ENCODE data around the gene HOTAIR. TPM values are rescaled to one million over a fixed set of nuclear protein-coding genes. Genes with fewer than 3 reads are reported as not detected.

HOTAIR gene
- total RNA-seq, 2 donors from 2014 or later, result 0.28 TPM; not detected in 1

GRCh38 chr12:53916788-53917655 lies 57.7 kb downstream of the HOTAIR start:
- DNase-seq (ENCODE audit: low spot score), result no peak
- intact Hi-C loops (cut with DNase I), result no loop called here
- Histone ChIP-seq H3K27me3 (replicated peaks; ENCODE audit: insufficient read depth) (peaks cover 9% of the 10 kb centered on the region), H3K9me3 (no peaks in the 10 kb centered on the region), H3K4me3 (no peak overlapping the region), H3K27ac (no peak overlapping the region), H3K36me3 (no peaks in the 10 kb centered on the region), H3K4me1 (replicated peaks) (no peaks in the 10 kb centered on the region)
- WGBS, result 78% methylated on average over 5 of the region's 5 CpGs
- TF ChIP-seq CTCF (IDR thresholded peaks at IDR 0.05) (no peak), POLR2AphosphoS5 (IDR thresholded peaks at IDR 0.05) (no peak), POLR2A (IDR thresholded peaks at IDR 0.05) (no peak)

MicroRNAs encoded within 50 kb of the gene (microRNA counts, 767-probe panel; counts per million panel counts)
- 431 to 2,156 counts per million in 2 donors for microRNA hsa-miR-196a-5p

Small RNA genes lying within 50 kb of the gene (microRNA-seq; reads per million reads assigned to microRNA genes)
- 113 reads per million, percentile 75 among the genes with 10 or more reads in this experiment for gene MIR196A2

Small RNA genes lying within 50 kb of the gene (small RNA-seq; reads per million reads assigned to genes)
- 0 reads per million in 2 donors for gene AC012531.3
- 0 reads per million in 2 donors for gene AC012531.4
- 1.8 to 3.5 reads per million in 2 donors for gene MIR196A2
- 0 reads per million in 2 donors for gene RF01905
- 0 reads per million in 2 donors for gene RF01906

Other genes starting within 250 kb of the HOTAIR start
- gene CALCOCO1, start 247.5 kb downstream of the HOTAIR start, total RNA-seq, result 100 to 1,000 TPM; 108 to 194 TPM
- gene CISTR, start 223.0 kb downstream of the HOTAIR start, total RNA-seq, result not detected
- gene HOXC13, start 36.1 kb downstream of the HOTAIR start, total RNA-seq, result 1 to 10 TPM in 1 of 2 donors, under 1 TPM in 1; 0.34 to 1.2 TPM
- not detected for gene HOXC12, start 20.1 kb downstream of the HOTAIR start, total RNA-seq
- gene HOXC11, start 1.8 kb downstream of the HOTAIR start, total RNA-seq, result not detected
- 1 to 10 TPM in 1 of 2 donors, under 1 TPM in 1; 0.51 to 7.2 TPM for gene HOXC10, start 10.2 kb upstream of the HOTAIR start, total RNA-seq
- 1 to 10 TPM in 1 of 2 donors, under 1 TPM in 1; 0.23 to 3.0 TPM for gene HOXC9, start 25.2 kb upstream of the HOTAIR start, total RNA-seq
- under 1 TPM in 1 of 2 donors, not detected in 1; 0.62 TPM for gene HOXC8, start 34.0 kb upstream of the HOTAIR start, total RNA-seq
- 1 to 10 TPM in 1 of 2 donors, not detected in 1; 1.3 TPM for gene HOXC6, start 53.5 kb upstream of the HOTAIR start, total RNA-seq
- gene HOXC5, start 58.1 kb upstream of the HOTAIR start, total RNA-seq, result 1 to 10 TPM in 1 of 2 donors, not detected in 1; 2.8 TPM
- under 1 TPM in 1 of 2 donors, not detected in 1; 0.62 TPM for gene HOXC4, start 78.9 kb upstream of the HOTAIR start, total RNA-seq
- 10 to 100 TPM; 51.7 to 54.9 TPM for gene SMUG1, start 214.0 kb upstream of the HOTAIR start, total RNA-seq